NCI-H748 (cell line): ENCODE measurements around the gene CDC5L.

Experiments used
- DNase-seq: peaks from one replicate; lab custom pipeline; 2025; ENCODE audit not compliant: unreplicated experiment; lab: John Stamatoyannopoulos, UW

The CDC5L gene

DNA sequence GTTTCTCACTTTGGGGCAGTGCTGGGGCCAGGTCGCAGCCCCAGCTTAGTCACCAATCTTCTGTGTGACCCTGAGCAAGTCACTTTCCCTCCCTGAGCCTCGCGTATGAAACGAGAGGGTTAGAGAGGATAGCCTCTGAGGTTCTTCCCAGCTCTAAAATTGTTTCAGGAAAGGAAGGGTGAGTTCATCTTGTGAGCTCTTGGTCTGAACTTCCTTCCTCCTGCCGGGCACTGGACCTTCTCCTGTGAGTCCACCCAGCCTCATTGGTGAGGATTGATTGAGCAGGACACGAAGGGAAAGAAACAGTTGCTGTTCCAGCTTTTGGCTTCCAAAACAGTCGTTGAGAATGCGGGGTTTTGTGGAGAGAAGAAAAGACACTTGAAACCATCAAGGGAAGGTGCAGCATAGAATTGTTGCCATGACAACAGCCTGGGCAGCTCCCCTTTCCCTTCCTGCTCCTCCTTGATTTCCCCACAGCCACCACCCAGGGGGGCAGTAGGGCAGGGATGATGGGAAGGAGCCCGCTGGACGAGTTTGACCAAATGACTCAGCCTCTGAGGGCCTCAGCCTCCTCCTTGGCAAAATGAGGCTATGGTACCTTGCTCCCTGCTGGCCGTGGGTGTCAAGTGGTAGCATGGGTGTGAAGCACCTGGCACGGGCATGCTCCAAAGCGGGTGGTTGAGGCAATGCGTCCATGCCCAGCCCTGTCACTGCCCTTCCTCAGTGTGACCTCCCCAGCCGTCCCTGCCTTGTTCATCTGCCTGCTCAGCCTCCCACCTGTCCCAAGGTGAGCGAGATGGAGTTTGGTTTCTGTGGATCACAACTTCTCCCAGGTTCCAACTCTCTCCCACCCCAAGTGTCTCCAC, 107.8 kb downstream of the CDC5L start:
- peak; percentile 57 for DNase-seq

GRCh38 chr6:44496665-44497369, 109.3 kb downstream of the CDC5L start:
- DNase-seq = no peak

DNA sequence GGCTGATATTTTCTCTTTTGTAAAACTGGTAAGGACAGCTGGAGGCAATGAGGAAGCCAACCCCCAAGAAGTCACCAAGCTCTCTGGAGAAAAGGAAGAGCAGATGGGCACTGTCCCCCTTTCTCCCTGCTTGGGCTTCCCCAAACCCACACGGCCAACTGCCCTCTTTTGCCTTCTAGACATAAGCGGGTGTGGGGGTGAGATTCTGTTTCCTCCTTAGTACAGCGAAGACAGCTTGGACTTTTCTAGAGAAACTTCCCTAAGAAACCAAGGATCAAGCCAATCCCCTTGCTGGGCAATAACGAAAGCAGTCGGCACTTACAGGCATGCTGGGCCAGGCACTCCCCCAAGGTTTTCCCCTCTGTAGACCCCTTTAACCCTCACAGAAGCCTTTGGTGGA, 110.3 kb downstream of the CDC5L start:
- no peak for DNase-seq

GRCh38 chr6:44498436-44498835, 110.9 kb downstream of the CDC5L start:
- DNase-seq = no peak

- DNase-seq = no peak
These were observed 112.1 kb downstream of the CDC5L start for GRCh38 chr6:44499609-44500008.
